Left ventricle myocardium inferior (tissue), 1 donor: ENCODE results near the gene MAPKAPK5. TPM values are rescaled to one million over a fixed set of nuclear protein-coding genes. Genes with fewer than 3 reads are reported as not detected.
A peak's percentile ranks its signal among the peaks of the same experiment; 100 is the strongest.
"Not testable (repeated sequence)": the region's sequence is repeated elsewhere in the genome, so short reads cannot be mapped to it uniquely, and the experiment has no call there.

Experiments used
- DNase-seq: peaks from one replicate; pipeline ENCODE4 v3.0.0-alpha.2; 2020
- H3K27ac ChIP-seq: fragments of 200-600 bp; replicated peaks from 2 replicates; pipeline ENCODE4 v1.8.0; 2021
- H3K27me3 ChIP-seq: fragments of 200-600 bp; 2 replicates; pipeline ENCODE4 v1.8.0; 2021; ENCODE audit warnings: low read depth
- H3K36me3 ChIP-seq: fragments of 200-600 bp; 2 replicates; pipeline ENCODE4 v1.8.0; 2021
- H3K4me1 ChIP-seq: fragments of 200-600 bp; 2 replicates; pipeline ENCODE4 v1.8.0; 2021
- H3K4me3 ChIP-seq: fragments of 200-600 bp; 2 replicates; pipeline ENCODE4 v1.8.0; 2021; ENCODE audit warnings: mild to moderate bottlenecking, moderate library complexity
- H3K9me3 ChIP-seq: fragments of 200-600 bp; replicated peaks from 2 replicates; pipeline ENCODE4 v1.8.0; 2021
- intact Hi-C: fragments of 100-400 bp; cut with micrococcal nuclease; formaldehyde crosslinking; loops from one replicate; pipeline ENCODE4 v1.11.0; 2022
- total RNA-seq: library from RNA; stranded (reverse); fragmentation: NEBNext Ultra II Directional; extraction: Animal tissue kit (Norgen Biotek cat#: 25700); gene quantifications from one replicate; pipeline ENCODE4 v1.2.1, GENCODE V29; 2021
- TF ChIP-seq, protein P1 (sequence below): fragments of 200-600 bp; IDR thresholded peaks from 2 replicates; pipeline ENCODE4 v1.8.0; 2021; ENCODE audit warnings: antibody characterized with exemption, mild to moderate bottlenecking, borderline replicate concordance
- donor health status: DM: no; HTN: yes; CAD: no; lungs with severe emphysema.

Gene MAPKAPK5
- total RNA-seq, 1 donor from 2014 or later = 26.2 TPM

DNA sequence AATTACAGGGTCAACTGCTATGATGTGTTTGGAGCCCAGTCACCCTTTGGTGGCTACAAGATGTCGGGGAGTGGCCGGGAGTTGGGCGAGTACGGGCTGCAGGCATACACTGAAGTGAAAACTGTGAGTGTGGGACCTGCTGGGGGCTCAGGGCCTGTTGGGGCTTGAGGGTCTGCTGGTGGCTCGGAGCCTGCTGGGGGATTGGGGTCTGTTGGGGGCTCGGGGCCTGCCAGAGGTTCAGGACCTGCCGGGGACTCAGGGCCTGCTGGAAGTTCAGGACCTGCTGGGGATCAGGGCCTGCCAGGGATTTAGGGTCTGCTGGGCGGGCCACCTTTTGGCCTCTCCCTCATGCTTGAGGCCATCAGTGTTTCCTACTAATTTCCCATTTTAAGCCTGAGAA lies 38.2 kb upstream of the MAPKAPK5 start:
- DNase-seq = no peak
- TF ChIP-seq, protein P1, sequence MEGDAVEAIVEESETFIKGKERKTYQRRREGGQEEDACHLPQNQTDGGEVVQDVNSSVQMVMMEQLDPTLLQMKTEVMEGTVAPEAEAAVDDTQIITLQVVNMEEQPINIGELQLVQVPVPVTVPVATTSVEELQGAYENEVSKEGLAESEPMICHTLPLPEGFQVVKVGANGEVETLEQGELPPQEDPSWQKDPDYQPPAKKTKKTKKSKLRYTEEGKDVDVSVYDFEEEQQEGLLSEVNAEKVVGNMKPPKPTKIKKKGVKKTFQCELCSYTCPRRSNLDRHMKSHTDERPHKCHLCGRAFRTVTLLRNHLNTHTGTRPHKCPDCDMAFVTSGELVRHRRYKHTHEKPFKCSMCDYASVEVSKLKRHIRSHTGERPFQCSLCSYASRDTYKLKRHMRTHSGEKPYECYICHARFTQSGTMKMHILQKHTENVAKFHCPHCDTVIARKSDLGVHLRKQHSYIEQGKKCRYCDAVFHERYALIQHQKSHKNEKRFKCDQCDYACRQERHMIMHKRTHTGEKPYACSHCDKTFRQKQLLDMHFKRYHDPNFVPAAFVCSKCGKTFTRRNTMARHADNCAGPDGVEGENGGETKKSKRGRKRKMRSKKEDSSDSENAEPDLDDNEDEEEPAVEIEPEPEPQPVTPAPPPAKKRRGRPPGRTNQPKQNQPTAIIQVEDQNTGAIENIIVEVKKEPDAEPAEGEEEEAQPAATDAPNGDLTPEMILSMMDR = no peak
- no peak overlapping the region for H3K4me3 ChIP-seq
- H3K36me3 ChIP-seq = peaks cover 99% of the 10 kb centered on the region
- H3K9me3 ChIP-seq = no peaks in the 10 kb centered on the region
- intact Hi-C loops = no loop called here
- no peaks in the 10 kb centered on the region for H3K27me3 ChIP-seq
- H3K4me1 ChIP-seq = no peaks in the 10 kb centered on the region
- no peak overlapping the region for H3K27ac ChIP-seq

GRCh38 chr12:111806304-111806703 lies 35.7 kb upstream of the MAPKAPK5 start:
- intact Hi-C loops = no loop called here
- Histone ChIP-seq H3K36me3 (peaks cover 97% of the 10 kb centered on the region), H3K27ac (no peak overlapping the region), H3K4me3 (no peak overlapping the region), H3K4me1 (no peaks in the 10 kb centered on the region), H3K9me3 (no peaks in the 10 kb centered on the region), H3K27me3 (no peaks in the 10 kb centered on the region)
- TF ChIP-seq, protein P1 = no peak
- DNase-seq = no peak

- Histone ChIP-seq H3K27ac (no peak overlapping the region), H3K27me3 (no peaks in the 10 kb centered on the region), H3K36me3 (peaks cover 87% of the 10 kb centered on the region), H3K4me1 (no peaks in the 10 kb centered on the region), H3K4me3 (no peak overlapping the region), H3K9me3 (no peaks in the 10 kb centered on the region)
- intact Hi-C loops = no loop called here
- no peak for DNase-seq
- TF ChIP-seq, protein P1 = no peak
These were observed 34.8 kb upstream of the MAPKAPK5 start for GRCh38 chr12:111807232-111807631.

- DNase-seq = peak; percentile 64
- H3K27ac ChIP-seq = peak overlapping the region; percentile 10
- peaks cover 7% of the 10 kb centered on the region for H3K4me1 ChIP-seq
- H3K27me3 ChIP-seq = no peaks in the 10 kb centered on the region
- peaks cover 30% of the 10 kb centered on the region for H3K36me3 ChIP-seq
- no peak overlapping the region for H3K4me3 ChIP-seq
- no peaks in the 10 kb centered on the region for H3K9me3 ChIP-seq
- intact Hi-C loops = no loop called here
- TF ChIP-seq, protein P1 = peak; percentile 85
These were observed 28.9 kb upstream of the MAPKAPK5 start for GRCh38 chr12:111812881-111813741.

DNA sequence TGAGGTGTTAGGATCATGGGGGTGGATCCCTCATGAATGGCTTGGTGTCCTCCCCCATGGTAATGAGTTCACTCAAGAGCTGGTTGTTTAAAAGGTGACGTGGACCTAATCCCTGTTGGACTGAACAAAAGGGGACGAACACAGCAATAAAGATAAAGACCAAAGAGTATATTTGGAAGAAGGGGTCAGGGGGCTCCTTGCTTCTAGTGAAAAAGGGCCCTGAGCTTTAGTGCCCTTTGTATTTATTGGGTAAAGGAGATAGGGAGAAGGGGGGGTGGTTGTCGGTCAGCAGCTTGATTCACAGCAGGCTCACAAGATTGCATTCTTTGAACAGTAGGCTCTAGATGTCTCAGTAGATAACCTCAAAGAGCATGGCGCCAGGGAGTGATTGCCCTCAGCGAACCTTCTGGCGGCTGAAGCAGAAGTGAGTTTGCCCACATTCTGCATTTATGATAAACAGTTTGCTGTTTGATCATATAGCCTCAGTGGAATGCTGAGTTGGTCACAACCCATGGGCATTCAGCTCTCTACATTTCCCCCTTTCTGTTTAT lies 25.9 kb upstream of the MAPKAPK5 start:
- H3K9me3 ChIP-seq = no peaks in the 10 kb centered on the region
- no peaks in the 10 kb centered on the region for H3K36me3 ChIP-seq
- H3K27me3 ChIP-seq = no peaks in the 10 kb centered on the region
- no peak for DNase-seq
- intact Hi-C loops = no loop called here
- H3K4me3 ChIP-seq = no peak overlapping the region
- peaks cover 11% of the 10 kb centered on the region for H3K4me1 ChIP-seq
- TF ChIP-seq, protein P1 = no peak
- H3K27ac ChIP-seq = no peak overlapping the region

GRCh38 chr12:111816898-111817297 lies 25.1 kb upstream of the MAPKAPK5 start:
- H3K4me3 ChIP-seq, DNase-seq, H3K36me3 ChIP-seq, H3K27ac ChIP-seq, H3K9me3 ChIP-seq, intact Hi-C loops, H3K27me3 ChIP-seq: not testable (repeated sequence)
- H3K4me1 ChIP-seq = peaks cover 11% of the 10 kb centered on the region
